AG10803 (cell line): ENCODE data around the gene TECPR2.

ENCODE experiments used
- DNase-seq: peaks from one replicate; pipeline ENCODE4 v3.0.0; 2010; ENCODE audit warnings: low read depth
- H3K4me3 ChIP-seq: 2 replicates; pipeline ENCODE4 v1.5.1; 2011; ENCODE audit warnings: mild to moderate bottlenecking, low read length, control low read depth
- CTCF ChIP-seq: conservative IDR thresholded peaks from 2 replicates; pipeline ENCODE4 v1.5.1; 2011; ENCODE audit warnings: mild to moderate bottlenecking, low read length, control low read depth, inconsistent platforms

TECPR2 gene

GRCh38 chr14:102394717-102395375 is 32.1 kb downstream of the TECPR2 start:
- no peak overlapping the region for H3K4me3 ChIP-seq
- no peak for DNase-seq
- TF ChIP-seq CTCF, result no peak

GRCh38 chr14:102396521-102396920 is 33.8 kb downstream of the TECPR2 start:
- peak; percentile 32 for DNase-seq
- no peak overlapping the region for H3K4me3 ChIP-seq
- TF ChIP-seq CTCF, result no peak

GRCh38 chr14:102403028-102403427 is 40.3 kb downstream of the TECPR2 start:
- TF ChIP-seq CTCF, result no peak
- no peak for DNase-seq
- H3K4me3 ChIP-seq, result no peak overlapping the region

- TF ChIP-seq CTCF, result no peak
- H3K4me3 ChIP-seq, result no peak overlapping the region
- DNase-seq, result no peak
These were observed 44.5 kb downstream of the TECPR2 start for GRCh38 chr14:102407258-102407657.

GRCh38 chr14:102408724-102409123 is 46.0 kb downstream of the TECPR2 start:
- no peak overlapping the region for H3K4me3 ChIP-seq
- no peak for DNase-seq
- no peak for TF ChIP-seq CTCF

GRCh38 chr14:102415671-102416070 is 52.9 kb downstream of the TECPR2 start:
- no peak for TF ChIP-seq CTCF
- no peak overlapping the region for H3K4me3 ChIP-seq
- DNase-seq, result no peak

- no peak for DNase-seq
- no peak overlapping the region for H3K4me3 ChIP-seq
- no peak for TF ChIP-seq CTCF
These were observed 54.3 kb downstream of the TECPR2 start for GRCh38 chr14:102417001-102417431.
